Urinary bladder (tissue), 4 donors: ENCODE data around the gene SMAD2. TPM values are rescaled to one million over a fixed set of nuclear protein-coding genes. Genes with fewer than 3 reads are reported as not detected.

Source experiments
- DNase-seq: peaks from one replicate; pipeline ENCODE4 v3.0.0-alpha.2; 2015; ENCODE audit errors: extremely low spot score
- H3K27ac ChIP-seq: one replicate; pipeline ENCODE4 v1.5.1; 2013; ENCODE audit warnings: low read depth, mild to moderate bottlenecking, moderate library complexity
- H3K36me3 ChIP-seq: one replicate; pipeline ENCODE4 v1.6.1; 2013; ENCODE audit warnings: mild to moderate bottlenecking, moderate library complexity; ENCODE audit not compliant: insufficient read depth
- H3K4me1 ChIP-seq: one replicate; pipeline ENCODE4 v1.6.1; 2013; ENCODE audit warnings: mild to moderate bottlenecking, moderate library complexity; ENCODE audit not compliant: insufficient read depth
- H3K4me3 ChIP-seq: one replicate; pipeline ENCODE4 v1.5.1; 2013; ENCODE audit warnings: low read depth, low read length
- WGBS: extraction: QIAGEN DNeasy Blood & Tissue Kit; methylation state at CpG from one replicate; pipeline ENCODE4 v1.1.7; 2013; 5-methylcytosine and 5-hydroxymethylcytosine counted together
- polyA plus RNA-seq: library from polyadenylated mRNA; stranded (reverse); fragments of 200-250 nt; gene quantifications from one replicate; pipeline ENCODE4 v1.2.3, GENCODE V29; 2013
- total RNA-seq: library from RNA; depleted of rRNA; stranded (reverse); fragments of >200 nt; gene quantifications from one replicate; pipeline ENCODE4 v1.2.3, GENCODE V29; 2014
- donor health status: healthy with polysubstance abuse.
- donor health status: healthy.

The SMAD2 gene
- total and polyA plus RNA-seq, 2 donors = 60.1 to 96.9 TPM

DNA sequence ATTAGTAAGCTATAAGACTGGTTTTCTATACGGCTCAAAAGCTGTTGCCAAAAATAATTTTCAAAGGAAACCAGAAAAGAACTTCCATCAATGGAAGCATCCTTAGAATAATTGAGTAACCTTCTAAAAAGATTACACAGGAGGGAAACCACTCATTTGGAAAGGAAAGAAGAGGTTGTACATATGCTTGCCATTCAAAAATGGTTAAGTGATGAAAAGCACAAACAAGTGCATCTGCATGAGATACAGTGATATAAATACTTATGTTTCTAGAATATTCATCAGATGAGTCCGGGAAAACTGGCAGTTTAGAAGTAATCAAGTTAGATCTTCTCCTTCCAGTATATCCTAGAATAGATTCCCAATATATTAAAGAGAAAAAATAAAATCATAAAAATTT is 20.1 kb upstream of the SMAD2 start:
- 82% methylated on average over 2 of the region's 2 CpGs for WGBS
- Histone ChIP-seq H3K36me3 (no peaks in the 10 kb centered on the region), H3K27ac (no peak overlapping the region), H3K4me1 (no peaks in the 10 kb centered on the region), H3K4me3 (no peak overlapping the region)
- DNase-seq = no peak

DNA sequence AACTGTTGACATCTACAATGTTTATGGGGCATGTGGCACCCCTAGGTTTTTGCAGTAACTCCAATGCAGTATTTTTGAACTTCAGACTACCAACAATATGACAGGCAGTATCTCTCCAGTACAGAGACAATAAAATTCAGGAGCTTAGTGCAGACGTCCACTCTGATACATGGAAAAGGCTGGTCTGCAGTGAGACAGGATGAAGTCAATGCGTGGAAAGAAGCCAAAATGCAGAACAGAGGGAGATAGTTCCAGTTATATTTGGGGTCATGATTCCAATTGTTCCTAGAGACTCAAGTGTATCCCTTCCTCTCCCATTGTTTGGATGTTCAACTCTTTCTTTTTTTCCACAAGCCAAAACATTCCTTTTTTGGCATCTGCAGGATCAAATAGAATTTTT is 18.7 kb upstream of the SMAD2 start:
- no peaks in the 10 kb centered on the region for H3K4me1 ChIP-seq
- WGBS = 23% methylated on average over 2 of the region's 2 CpGs
- DNase-seq = no peak
- no peak overlapping the region for H3K27ac ChIP-seq
- no peaks in the 10 kb centered on the region for H3K36me3 ChIP-seq
- H3K4me3 ChIP-seq = no peak overlapping the region

DNA sequence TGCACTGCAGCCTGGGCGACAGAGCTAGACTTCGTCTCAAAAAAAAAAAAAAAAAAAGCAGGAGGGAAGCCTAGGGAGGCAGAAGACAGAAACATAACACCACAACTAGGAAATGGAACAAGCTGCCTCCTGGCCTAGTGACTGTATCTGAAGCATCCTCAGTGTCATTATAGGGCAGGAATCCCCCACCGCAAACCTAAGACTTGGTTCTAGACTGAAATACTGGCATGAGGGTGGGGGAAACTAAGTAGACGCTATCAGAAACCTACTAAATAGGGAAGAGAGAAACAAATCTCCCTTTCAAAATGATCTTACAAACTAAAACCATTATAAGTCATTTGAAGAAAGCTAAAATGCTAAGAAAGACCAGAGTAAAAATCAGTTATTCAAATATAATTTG is 16.4 kb upstream of the SMAD2 start:
- Histone ChIP-seq H3K4me3 (no peak overlapping the region), H3K4me1 (no peaks in the 10 kb centered on the region), H3K27ac (no peak overlapping the region), H3K36me3 (no peaks in the 10 kb centered on the region)
- no peak for DNase-seq
- WGBS = 91% methylated on average over 4 of the region's 4 CpGs

DNA sequence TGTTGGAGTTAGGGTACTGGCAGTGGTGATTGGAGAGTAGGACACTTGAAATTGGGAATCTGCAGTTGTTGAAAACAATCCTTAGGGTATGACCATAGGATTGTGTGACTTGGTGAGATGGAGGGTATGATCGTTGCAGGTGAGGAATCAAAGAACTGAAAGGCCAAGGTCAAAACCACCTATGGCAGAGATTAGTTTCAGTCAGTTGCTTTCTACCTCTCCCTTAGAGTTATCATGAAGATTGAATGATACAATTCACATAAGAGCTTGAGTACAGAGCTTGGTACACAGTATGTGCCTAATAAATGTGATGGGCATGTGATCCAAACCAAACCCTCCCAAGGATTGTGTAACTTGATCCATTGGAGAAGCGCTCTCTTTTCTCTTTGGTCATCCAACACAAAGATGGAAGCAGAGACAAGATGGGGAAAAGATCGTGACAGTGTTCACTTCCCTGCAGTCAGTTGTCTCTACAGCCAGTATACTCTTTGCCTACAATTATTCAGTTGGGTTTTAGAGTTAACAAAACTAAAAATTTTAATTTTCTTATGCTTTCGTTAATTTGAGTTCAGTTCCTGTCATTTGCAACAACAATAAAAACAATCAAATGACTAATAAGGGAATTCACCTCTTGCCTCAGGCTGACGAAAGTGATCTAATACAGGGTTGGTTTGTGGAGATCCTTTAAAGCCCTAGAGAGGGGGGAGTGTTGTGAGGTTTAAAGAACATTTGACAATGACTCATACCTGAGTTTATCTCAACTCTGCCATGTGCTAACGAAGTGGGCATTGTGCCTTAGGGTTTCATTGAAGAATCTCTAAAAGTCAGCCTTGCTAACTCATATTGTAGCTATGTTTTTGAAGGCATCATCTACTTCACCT is 14.8 kb upstream of the SMAD2 start:
- no peak for DNase-seq
- H3K27ac ChIP-seq = no peak overlapping the region
- 80% methylated on average over 6 of the region's 6 CpGs for WGBS
- no peaks in the 10 kb centered on the region for H3K4me1 ChIP-seq
- H3K36me3 ChIP-seq = no peaks in the 10 kb centered on the region
- H3K4me3 ChIP-seq = no peak overlapping the region

DNA sequence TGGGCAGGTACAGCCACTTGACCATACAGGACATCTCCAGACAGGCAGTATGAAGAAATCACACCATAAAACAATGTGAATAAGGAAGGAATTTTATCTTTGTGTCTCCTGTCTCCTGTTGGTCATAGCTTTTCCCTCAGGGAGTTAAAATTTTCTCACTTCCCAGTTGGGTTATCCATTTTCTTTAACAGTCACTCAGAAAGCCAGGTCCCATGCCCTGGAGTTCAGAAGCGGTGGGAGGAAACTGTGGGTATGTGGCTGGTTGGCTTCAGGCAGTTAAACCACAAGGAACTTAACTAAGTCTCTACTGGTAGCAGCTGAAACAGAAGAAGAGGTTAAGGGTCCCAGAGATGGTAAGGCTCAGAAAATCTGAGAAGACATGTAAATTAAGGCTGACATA is 6.5 kb upstream of the SMAD2 start:
- 80% methylated on average over 1 of the region's 1 CpG for whole genome bisulfite sequencing
- Histone ChIP-seq H3K4me3 (no peak overlapping the region), H3K27ac (no peak overlapping the region), H3K4me1 (peaks cover 1% of the 10 kb centered on the region), H3K36me3 (no peaks in the 10 kb centered on the region)
- no peak for DNase-seq

DNA sequence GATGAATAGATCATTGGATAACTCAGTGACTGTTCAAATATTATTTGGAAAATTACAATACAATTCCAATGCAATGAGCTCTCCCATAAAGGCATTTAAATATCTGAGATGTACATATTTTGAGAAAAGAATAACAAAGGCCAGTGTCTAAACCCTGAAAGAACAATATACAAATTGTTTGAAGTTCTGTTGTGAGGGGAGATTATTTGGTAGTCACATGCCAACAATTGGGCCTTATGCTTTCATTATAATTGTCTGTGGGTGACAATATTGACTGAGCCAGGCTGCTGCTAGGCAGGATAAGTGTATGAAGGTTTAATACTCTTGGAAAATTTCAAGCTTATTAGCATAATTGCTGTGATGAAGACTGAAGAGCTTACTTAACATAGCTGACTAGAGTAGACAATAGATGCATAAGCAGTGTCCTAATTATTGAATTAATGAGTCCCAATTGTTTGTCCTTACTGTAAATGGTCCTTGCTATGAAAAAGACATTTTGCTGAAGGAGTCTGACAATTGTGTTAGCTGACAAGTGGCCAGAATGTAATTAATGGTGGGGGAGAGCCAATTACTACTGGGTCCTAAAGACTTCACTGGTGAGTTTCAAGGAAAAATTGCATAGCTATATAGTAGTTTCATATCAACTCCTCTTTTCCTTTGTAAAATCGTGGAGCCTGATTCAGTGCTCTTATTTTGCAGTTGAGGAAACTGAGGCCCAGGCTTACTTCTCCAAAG is 5.0 kb upstream of the SMAD2 start:
- DNase-seq = no peak
- Histone ChIP-seq H3K4me3 (no peak overlapping the region), H3K4me1 (peaks cover 1% of the 10 kb centered on the region), H3K27ac (no peak overlapping the region), H3K36me3 (no peaks in the 10 kb centered on the region)
- 90% methylated on average over 1 of the region's 1 CpG for WGBS

DNA sequence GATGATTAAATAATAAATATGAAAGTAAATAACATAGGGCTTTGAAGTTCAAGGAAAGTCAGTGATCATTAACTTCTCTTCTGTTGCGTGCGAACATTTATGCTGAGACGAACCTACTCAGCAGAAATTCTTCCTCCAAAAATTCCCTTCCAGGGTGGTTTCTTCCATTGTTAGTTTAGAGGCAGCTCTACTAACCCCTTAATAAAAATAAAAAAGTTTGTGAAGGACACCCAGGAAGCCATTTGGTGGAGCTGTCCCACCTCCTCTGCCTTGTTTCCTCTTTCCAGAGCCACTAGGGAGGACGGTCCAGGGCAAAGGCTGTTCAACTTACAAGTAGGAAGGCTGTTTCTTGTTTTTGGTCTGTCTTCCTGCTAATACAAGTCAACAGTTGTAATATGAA is 2.1 kb upstream of the SMAD2 start:
- Histone ChIP-seq H3K27ac (no peak overlapping the region), H3K4me3 (no peak overlapping the region), H3K4me1 (peaks cover 3% of the 10 kb centered on the region), H3K36me3 (no peaks in the 10 kb centered on the region)
- 79% methylated on average over 4 of the region's 4 CpGs for WGBS
- DNase-seq = no peak

DNA sequence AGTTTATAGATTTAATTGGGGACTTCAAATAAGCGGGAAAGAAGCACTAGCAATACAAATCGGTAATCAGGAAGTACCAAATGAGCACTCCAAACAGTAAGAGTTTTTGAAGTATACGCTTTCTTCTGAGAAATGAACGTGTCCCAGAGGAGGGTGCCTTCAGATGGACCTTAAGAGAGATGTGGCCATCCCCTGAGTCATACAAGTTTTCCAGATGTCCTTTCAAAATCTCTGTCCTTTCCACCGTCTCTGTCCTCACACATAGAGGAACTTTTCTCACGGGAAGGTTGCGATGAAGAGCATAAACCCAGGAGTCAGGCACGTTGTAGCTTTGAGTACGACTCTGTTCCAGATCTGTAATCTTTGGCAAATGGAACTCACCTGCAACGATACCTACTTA is 1.7 kb upstream of the SMAD2 start:
- H3K4me3 ChIP-seq = no peak overlapping the region
- H3K27ac ChIP-seq = no peak overlapping the region
- DNase-seq = no peak
- no peaks in the 10 kb centered on the region for H3K36me3 ChIP-seq
- peaks cover 3% of the 10 kb centered on the region for H3K4me1 ChIP-seq
- 85% methylated on average over 10 of the region's 10 CpGs for WGBS

DNA sequence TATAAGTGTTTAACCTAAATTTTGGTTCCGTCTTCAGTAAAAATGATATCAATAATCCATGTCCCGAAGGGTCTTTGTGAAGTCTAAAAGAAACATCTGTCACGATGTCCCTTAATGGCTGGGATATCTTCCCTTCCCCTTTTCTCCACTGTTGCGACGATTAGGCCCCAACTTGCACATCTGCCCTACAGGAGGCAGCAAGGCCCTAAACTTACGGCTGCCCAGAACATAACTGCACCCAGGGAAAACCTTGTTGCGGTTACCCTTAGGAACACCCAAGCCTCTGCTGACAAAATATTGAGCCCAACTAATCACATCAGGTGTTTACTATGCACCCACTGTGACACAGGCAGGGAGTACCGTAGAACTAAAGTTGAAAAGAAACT is 1.3 kb upstream of the SMAD2 start:
- H3K27ac ChIP-seq = no peak overlapping the region
- H3K36me3 ChIP-seq = no peaks in the 10 kb centered on the region
- 42% methylated on average over 8 of the region's 8 CpGs for WGBS
- peak overlapping the region; percentile 92 for H3K4me3 ChIP-seq
- DNase-seq = peak; percentile 28
- peaks cover 3% of the 10 kb centered on the region for H3K4me1 ChIP-seq

- peak overlapping the region; percentile 92 for H3K4me3 ChIP-seq
- peak; percentile 90 for DNase-seq
- WGBS = under 1% methylated on average over 107 of the region's 107 CpGs
- peak overlapping the region; percentile 95 for H3K27ac ChIP-seq
- no peaks in the 10 kb centered on the region for H3K36me3 ChIP-seq
- H3K4me1 ChIP-seq = peaks cover 3% of the 10 kb centered on the region
These were observed 665 bp upstream of the SMAD2 start for GRCh38 chr18:47930931-47931717.

DNA sequence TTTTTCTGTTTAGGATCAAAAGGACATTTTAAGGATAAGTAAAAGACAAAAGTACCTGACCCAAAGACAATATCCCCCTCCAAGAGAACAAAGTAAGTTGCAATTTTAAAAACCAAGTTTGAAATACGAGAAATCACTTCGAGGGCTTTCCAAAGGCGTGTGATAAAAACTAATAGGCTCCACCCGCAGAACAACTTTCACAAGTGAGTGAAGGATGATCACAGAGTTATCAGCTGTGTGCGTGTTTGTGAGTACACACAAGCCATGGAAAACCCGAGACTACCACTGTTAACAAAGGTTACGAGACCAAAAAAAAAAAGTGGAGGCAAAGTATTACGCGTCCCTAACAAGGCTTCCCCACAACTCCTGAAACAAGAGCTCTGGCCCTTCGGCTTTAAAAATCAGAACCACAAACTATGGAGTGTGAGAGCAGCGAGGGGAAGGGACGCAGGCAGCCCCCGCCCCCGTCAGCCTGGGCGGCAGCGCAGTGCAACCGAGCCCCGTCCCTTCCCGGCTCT is 719 bp downstream of the SMAD2 start:
- peak overlapping the region; percentile 95 for H3K27ac ChIP-seq
- peak; percentile 23 for DNase-seq
- WGBS = under 1% methylated on average over 19 of the region's 19 CpGs

DNA sequence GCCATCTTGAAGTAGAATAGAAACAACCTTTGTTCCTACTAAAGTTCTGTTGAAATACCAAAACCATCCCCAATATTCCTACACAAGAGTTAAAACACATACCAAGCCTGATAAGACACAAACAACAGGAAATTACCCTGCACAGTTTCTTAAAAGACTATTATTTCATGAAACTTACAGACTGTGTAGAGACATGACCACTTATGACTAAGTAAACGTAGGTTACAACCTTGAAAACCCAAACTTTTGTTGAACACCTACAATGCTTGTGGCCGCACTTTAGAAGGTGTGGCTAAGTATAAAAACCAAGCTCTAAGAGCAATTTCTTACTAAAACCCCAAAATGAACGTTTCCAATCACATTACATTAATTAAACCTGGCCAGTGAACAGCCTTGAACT is 2.0 kb downstream of the SMAD2 start:
- no peak for DNase-seq
- H3K4me1 ChIP-seq = peaks cover 3% of the 10 kb centered on the region
- 45% methylated on average over 3 of the region's 3 CpGs for WGBS
- H3K4me3 ChIP-seq = no peak overlapping the region
- no peaks in the 10 kb centered on the region for H3K36me3 ChIP-seq
- no peak overlapping the region for H3K27ac ChIP-seq

More for the DNA sequence above, 719 bp downstream of the SMAD2 start:
- H3K36me3 ChIP-seq = no peaks in the 10 kb centered on the region
- peak overlapping the region; percentile 92 for H3K4me3 ChIP-seq
- H3K4me1 ChIP-seq = peaks cover 3% of the 10 kb centered on the region

- no peak overlapping the region for H3K4me3 ChIP-seq
- no peak overlapping the region for H3K27ac ChIP-seq
- no peaks in the 10 kb centered on the region for H3K36me3 ChIP-seq
- peaks cover 1% of the 10 kb centered on the region for H3K4me1 ChIP-seq
- WGBS = 47% methylated on average over 2 of the region's 2 CpGs
- DNase-seq = no peak
These were observed 4.2 kb downstream of the SMAD2 start for GRCh38 chr18:47926101-47926850.
